IPS DF 6.9 (cell line): ENCODE results near the gene EEF2.

ENCODE experiments used
- DNase-seq: peaks from one replicate; pipeline ENCODE4 v3.0.0-alpha.2; 2013; ENCODE audit warnings: low read depth, low spot score
- H3K27ac ChIP-seq: one replicate; pipeline ENCODE4 v1.5.1; 2013; ENCODE audit warnings: low read length, control low read depth
- H3K27me3 ChIP-seq: 2 replicates; pipeline ENCODE4 v1.6.1; 2013; ENCODE audit warnings: mild to moderate bottlenecking, low read length; ENCODE audit not compliant: control insufficient read depth, insufficient read depth
- H3K36me3 ChIP-seq: 2 replicates; pipeline ENCODE4 v1.6.1; 2013; ENCODE audit warnings: low read length; ENCODE audit not compliant: control insufficient read depth, insufficient read depth
- H3K4me1 ChIP-seq: 2 replicates; pipeline ENCODE4 v1.6.1; 2013; ENCODE audit warnings: low read length; ENCODE audit not compliant: control insufficient read depth, insufficient read depth
- H3K4me3 ChIP-seq: 2 replicates; pipeline ENCODE4 v1.5.1; 2013; ENCODE audit warnings: mild to moderate bottlenecking, low read length
- H3K9me3 ChIP-seq: 2 replicates; pipeline ENCODE4 v1.6.1; 2013; ENCODE audit warnings: low read length, inconsistent platforms; ENCODE audit not compliant: control insufficient read depth, insufficient read depth
- WGBS: extraction: QIAGEN DNeasy Blood & Tissue Kit; methylation state at CpG from one replicate; pipeline ENCODE4 v1.1.7; 2013; ENCODE audit warnings: mixed read lengths, missing lambda C conversion rate; ENCODE audit not compliant: insufficient read length, insufficient coverage; 5-methylcytosine and 5-hydroxymethylcytosine counted together

EEF2 gene

GRCh38 chr19:4027146-4027545 lies 41.9 kb upstream of the EEF2 start:
- DNase-seq = no peak
- no CpG with 5 or more reads among the region's 16 CpGs for WGBS
- Histone ChIP-seq H3K27me3 (no peaks in the 10 kb centered on the region), H3K27ac (no peak overlapping the region), H3K36me3 (peaks cover 13% of the 10 kb centered on the region; the same call in 1 of the 2 replicates), H3K4me1 (no peaks in the 10 kb centered on the region), H3K4me3 (no peak overlapping the region), H3K9me3 (no peaks in the 10 kb centered on the region)

GRCh38 chr19:4025317-4025716 lies 40.1 kb upstream of the EEF2 start:
- no peak for DNase-seq
- WGBS = no CpG with 5 or more reads among the region's 11 CpGs
- no peak overlapping the region for H3K4me3 ChIP-seq
- H3K4me1 ChIP-seq = no peaks in the 10 kb centered on the region
- H3K27me3 ChIP-seq = no peaks in the 10 kb centered on the region
- H3K27ac ChIP-seq = no peak overlapping the region
- H3K9me3 ChIP-seq = no peaks in the 10 kb centered on the region
- H3K36me3 ChIP-seq = 0 out of 2 replicates have a peak, but pooled peaks cover 7% of the 10 kb centered on the region

GRCh38 chr19:4023600-4024398 lies 38.5 kb upstream of the EEF2 start:
- Histone ChIP-seq H3K9me3 (no peaks in the 10 kb centered on the region), H3K27ac (no peak overlapping the region), H3K4me3 (no peak overlapping the region), H3K36me3 (peaks cover 7% of the 10 kb centered on the region; the same call in 1 of the 2 replicates), H3K4me1 (no peaks in the 10 kb centered on the region), H3K27me3 (no peaks in the 10 kb centered on the region)
- WGBS = no CpG with 5 or more reads among the region's 34 CpGs
- no peak for DNase-seq

GRCh38 chr19:4019578-4019977 lies 34.3 kb upstream of the EEF2 start:
- Histone ChIP-seq H3K9me3 (no peaks in the 10 kb centered on the region), H3K36me3 (peaks cover 6% of the 10 kb centered on the region; the same call in 1 of the 2 replicates), H3K27ac (no peak overlapping the region), H3K27me3 (no peaks in the 10 kb centered on the region), H3K4me1 (peaks cover 1% of the 10 kb centered on the region; the same call in 1 of the 2 replicates), H3K4me3 (no peak overlapping the region)
- DNase-seq = no peak
- whole genome bisulfite sequencing = no CpG with 5 or more reads among the region's 17 CpGs

- no peak overlapping the region for H3K4me3 ChIP-seq
- no peaks in the 10 kb centered on the region for H3K9me3 ChIP-seq
- peaks cover 2% of the 10 kb centered on the region; the same call in 1 of the 2 replicates for H3K4me1 ChIP-seq
- H3K27me3 ChIP-seq = no peaks in the 10 kb centered on the region
- no peak overlapping the region for H3K27ac ChIP-seq
- peaks cover 10% of the 10 kb centered on the region; the same call in 1 of the 2 replicates for H3K36me3 ChIP-seq
- no CpG with 5 or more reads among the region's 19 CpGs for WGBS
- DNase-seq = no peak
Observed at GRCh38 chr19:4018775-4019504, 33.7 kb upstream of the EEF2 start.

- Histone ChIP-seq H3K9me3 (no peaks in the 10 kb centered on the region), H3K36me3 (peaks cover 17% of the 10 kb centered on the region), H3K4me3 (no peak overlapping the region), H3K4me1 (peaks cover 2% of the 10 kb centered on the region; the same call in 1 of the 2 replicates), H3K27ac (no peak overlapping the region), H3K27me3 (no peaks in the 10 kb centered on the region)
- no CpG with 5 or more reads among the region's 22 CpGs for WGBS
- no peak for DNase-seq
Observed at GRCh38 chr19:4018140-4018613, 32.9 kb upstream of the EEF2 start.

- WGBS = no CpG with 5 or more reads among the region's 15 CpGs
- DNase-seq = no peak
- Histone ChIP-seq H3K36me3 (peaks cover 19% of the 10 kb centered on the region), H3K9me3 (no peaks in the 10 kb centered on the region), H3K27me3 (no peaks in the 10 kb centered on the region), H3K4me1 (peaks cover 2% of the 10 kb centered on the region; the same call in 1 of the 2 replicates), H3K27ac (no peak overlapping the region), H3K4me3 (no peak overlapping the region)
Observed at GRCh38 chr19:4016903-4017638, 31.8 kb upstream of the EEF2 start.

- H3K36me3 ChIP-seq = peaks cover 19% of the 10 kb centered on the region
- no peak overlapping the region for H3K27ac ChIP-seq
- no CpG with 5 or more reads among the region's 12 CpGs for WGBS
- no peak for DNase-seq
- no peaks in the 10 kb centered on the region for H3K27me3 ChIP-seq
- peaks cover 2% of the 10 kb centered on the region; the same call in 1 of the 2 replicates for H3K4me1 ChIP-seq
- no peak overlapping the region for H3K4me3 ChIP-seq
- no peaks in the 10 kb centered on the region for H3K9me3 ChIP-seq
Observed at GRCh38 chr19:4016486-4016885, 31.2 kb upstream of the EEF2 start.

GRCh38 chr19:4015705-4016402 lies 30.6 kb upstream of the EEF2 start:
- Histone ChIP-seq H3K27me3 (no peaks in the 10 kb centered on the region), H3K9me3 (no peaks in the 10 kb centered on the region), H3K4me3 (no peak overlapping the region), H3K36me3 (peaks cover 19% of the 10 kb centered on the region), H3K27ac (no peak overlapping the region), H3K4me1 (peaks cover 2% of the 10 kb centered on the region; the same call in 1 of the 2 replicates)
- no peak for DNase-seq
- WGBS = no CpG with 5 or more reads among the region's 37 CpGs
